Breast epithelium (tissue), 3 donors: ENCODE data around the gene TRAF4.

Experiments used
- POLR2A ChIP-seq: fragments of 450-650 bp; IDR thresholded peaks from one replicate; pipeline ENCODE4 v1.6.1; 2016; ENCODE audit warnings: antibody characterized with exemption, mild to moderate bottlenecking, moderate library complexity
- POLR2AphosphoS5 ChIP-seq, 3 donors: sonication (generic); formaldehyde crosslinking; IDR thresholded peaks; one replicate each; pipeline ENCODE4 v1.6.1; 2017; ENCODE audit warnings: antibody characterized with exemption in 3 of 3
- TF ChIP-seq, protein P1 (sequence below), 3 donors: fragments of 450-650 bp; IDR thresholded peaks; one replicate each; pipeline ENCODE4 v1.5.1; 2016 to 2017; ENCODE audit warnings: antibody characterized with exemption in 3 of 3, mild to moderate bottlenecking in 3 of 3, moderate library complexity in 3 of 3

DNA sequence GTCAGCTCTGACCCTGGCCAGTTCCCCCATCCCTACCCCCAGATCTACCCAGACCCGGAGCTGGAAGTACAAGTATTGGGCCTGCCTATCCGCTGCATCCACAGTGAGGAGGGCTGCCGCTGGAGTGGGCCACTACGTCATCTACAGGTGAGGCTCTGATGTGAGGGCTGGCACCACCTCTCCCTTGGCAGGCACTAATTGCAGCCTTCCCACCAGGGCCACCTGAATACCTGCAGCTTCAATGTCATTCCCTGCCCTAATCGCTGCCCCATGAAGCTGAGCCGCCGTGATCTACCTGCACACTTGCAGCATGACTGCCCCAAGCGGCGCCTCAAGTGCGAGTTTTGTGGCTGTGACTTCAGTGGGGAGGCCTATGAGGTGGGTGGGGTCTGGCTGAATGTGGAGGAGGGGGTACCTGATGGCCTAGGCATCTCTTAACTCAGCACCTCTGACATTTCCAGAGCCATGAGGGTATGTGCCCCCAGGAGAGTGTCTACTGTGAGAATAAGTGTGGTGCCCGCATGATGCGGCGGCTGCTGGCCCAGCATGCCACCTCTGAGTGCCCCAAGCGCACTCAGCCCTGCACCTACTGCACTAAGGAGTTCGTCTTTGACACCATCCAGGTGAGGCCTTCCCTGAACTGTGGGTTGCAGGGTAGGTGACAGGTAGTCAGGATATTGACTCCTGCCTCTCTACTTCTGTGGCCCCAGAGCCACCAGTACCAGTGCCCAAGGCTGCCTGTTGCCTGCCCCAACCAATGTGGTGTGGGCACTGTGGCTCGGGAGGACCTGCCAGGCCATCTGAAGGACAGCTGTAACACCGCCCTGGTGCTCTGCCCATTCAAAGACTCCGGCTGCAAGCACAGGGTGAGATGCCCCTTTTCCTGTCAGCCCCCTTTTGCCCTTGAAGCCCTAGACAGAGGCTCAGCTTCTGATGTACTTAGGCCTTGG, 4.3 kb downstream of the TRAF4 start:
- TF ChIP-seq, protein P1, sequence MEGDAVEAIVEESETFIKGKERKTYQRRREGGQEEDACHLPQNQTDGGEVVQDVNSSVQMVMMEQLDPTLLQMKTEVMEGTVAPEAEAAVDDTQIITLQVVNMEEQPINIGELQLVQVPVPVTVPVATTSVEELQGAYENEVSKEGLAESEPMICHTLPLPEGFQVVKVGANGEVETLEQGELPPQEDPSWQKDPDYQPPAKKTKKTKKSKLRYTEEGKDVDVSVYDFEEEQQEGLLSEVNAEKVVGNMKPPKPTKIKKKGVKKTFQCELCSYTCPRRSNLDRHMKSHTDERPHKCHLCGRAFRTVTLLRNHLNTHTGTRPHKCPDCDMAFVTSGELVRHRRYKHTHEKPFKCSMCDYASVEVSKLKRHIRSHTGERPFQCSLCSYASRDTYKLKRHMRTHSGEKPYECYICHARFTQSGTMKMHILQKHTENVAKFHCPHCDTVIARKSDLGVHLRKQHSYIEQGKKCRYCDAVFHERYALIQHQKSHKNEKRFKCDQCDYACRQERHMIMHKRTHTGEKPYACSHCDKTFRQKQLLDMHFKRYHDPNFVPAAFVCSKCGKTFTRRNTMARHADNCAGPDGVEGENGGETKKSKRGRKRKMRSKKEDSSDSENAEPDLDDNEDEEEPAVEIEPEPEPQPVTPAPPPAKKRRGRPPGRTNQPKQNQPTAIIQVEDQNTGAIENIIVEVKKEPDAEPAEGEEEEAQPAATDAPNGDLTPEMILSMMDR (IDR thresholded peaks at IDR 0.05) = no peak
- TF ChIP-seq POLR2A (no peak), POLR2AphosphoS5 (IDR thresholded peaks at IDR 0.05) (no peak)
